Smooth muscle cell (in vitro differentiated cells): ENCODE results near the gene VWA8. TPM values are rescaled to one million over a fixed set of nuclear protein-coding genes. Genes with fewer than 3 reads are reported as not detected.

Source experiments
- DNase-seq: peaks from one replicate; lab custom pipeline; 2025; ENCODE audit not compliant: unreplicated experiment; lab: John Stamatoyannopoulos, UW
- H2AFZ ChIP-seq: fragments of 200-600 bp; sonication (generic); 2 replicates; pipeline ENCODE4 v1.6.0; 2016; ENCODE audit warnings: antibody characterized with exemption, low read depth, mild to moderate bottlenecking
- H3F3A ChIP-seq: fragments of 200-600 bp; sonication (generic); 2 replicates; pipeline ENCODE4 v1.6.0; 2017; ENCODE audit warnings: antibody characterized with exemption, low read depth
- H3K27ac ChIP-seq: fragments of 200-600 bp; sonication (generic); 2 replicates; pipeline ENCODE4 v1.5.1; 2016; ENCODE audit warnings: low read depth, mild to moderate bottlenecking
- H3K27me3 ChIP-seq: fragments of 200-600 bp; sonication (generic); 2 replicates; pipeline ENCODE4 v1.6.1; 2016; ENCODE audit warnings: low read depth, mild to moderate bottlenecking
- H3K36me3 ChIP-seq: fragments of 200-600 bp; sonication (generic); 2 replicates; pipeline ENCODE4 v1.5.1; 2016; ENCODE audit warnings: low read depth
- H3K4me1 ChIP-seq: fragments of 200-600 bp; sonication (generic); 2 replicates; pipeline ENCODE4 v1.5.1; 2016; ENCODE audit warnings: low read depth
- H3K4me2 ChIP-seq: fragments of 200-600 bp; sonication (generic); 2 replicates; pipeline ENCODE4 v1.6.0; 2016; ENCODE audit warnings: mild to moderate bottlenecking
- H3K4me3 ChIP-seq: fragments of 200-600 bp; sonication (generic); 2 replicates; pipeline ENCODE4 v1.5.1; 2016; ENCODE audit warnings: mild to moderate bottlenecking
- H3K79me2 ChIP-seq: fragments of 200-600 bp; sonication (generic); 2 replicates; pipeline ENCODE4 v1.6.0; 2016; ENCODE audit warnings: low read depth, mild to moderate bottlenecking
- H3K9ac ChIP-seq: fragments of 200-600 bp; sonication (generic); 2 replicates; pipeline ENCODE4 v1.6.0; 2016; ENCODE audit warnings: low read depth
- H3K9me3 ChIP-seq: fragments of 200-600 bp; sonication (generic); replicated peaks from 2 replicates; pipeline ENCODE4 v1.5.1; 2016; ENCODE audit warnings: low read depth
- H4K20me1 ChIP-seq: fragments of 200-600 bp; sonication (generic); 2 replicates; pipeline ENCODE4 v1.6.0; 2016; ENCODE audit warnings: low read depth
- CTCF ChIP-seq: fragments of 200-600 bp; sonication (generic); IDR thresholded peaks from 2 replicates; pipeline ENCODE4 v1.5.1; 2017; ENCODE audit warnings: borderline replicate concordance, mild to moderate bottlenecking, antibody characterized with exemption; ENCODE audit not compliant: insufficient read depth, poor library complexity, severe bottlenecking
- WGBS: methylation state at CpG from one replicate; pipeline ENCODE4 v1.1.7; 2016; ENCODE audit warnings: low lambda C conversion rate; 5-methylcytosine and 5-hydroxymethylcytosine counted together
- polyA plus RNA-seq: library from polyadenylated mRNA; unstranded; fragments of >200 nt; fragmentation: Nextera tagmentation; extraction: Ambion mirVana; gene quantifications from 2 replicates; pipeline ENCODE4 v1.2.1, GENCODE V29; 2016
- total RNA-seq: library from RNA; depleted of rRNA; stranded (reverse); fragments of >200 nt; gene quantifications from 2 replicates; pipeline ENCODE4 v1.2.3, GENCODE V29; 2014

The VWA8 gene
- total and polyA plus RNA-seq, 2 experiments from 2014 or later: 2.6 to 14.4 TPM

GRCh38 chr13:41675306-41675705 is 285.6 kb downstream of the VWA8 start:
- 78% methylated on average over 3 of the region's 3 CpGs for WGBS
- TF ChIP-seq CTCF: no peak
- no peak overlapping the region for H3K4me3 ChIP-seq
- DNase-seq: no peak
- no peaks in the 10 kb centered on the region for H3K4me1 ChIP-seq
- H3K36me3 ChIP-seq: no peaks in the 10 kb centered on the region
- H3K27ac ChIP-seq: no peak overlapping the region
- no peaks in the 10 kb centered on the region for H4K20me1 ChIP-seq
- H3K9me3 ChIP-seq: no peaks in the 10 kb centered on the region
- H3K4me2 ChIP-seq: no peak overlapping the region
- H3K9ac ChIP-seq: no peak overlapping the region
- no peaks in the 10 kb centered on the region for H3K79me2 ChIP-seq
- no peak overlapping the region for H2AFZ ChIP-seq
- H3K27me3 ChIP-seq: no peaks in the 10 kb centered on the region
- H3F3A ChIP-seq: no peaks in the 10 kb centered on the region

GRCh38 chr13:41674246-41674645 is 286.7 kb downstream of the VWA8 start:
- Histone ChIP-seq H3K9ac (no peak overlapping the region), H3K4me1 (no peaks in the 10 kb centered on the region), H3F3A (no peaks in the 10 kb centered on the region), H2AFZ (no peak overlapping the region), H3K79me2 (no peaks in the 10 kb centered on the region), H3K27ac (no peak overlapping the region), H4K20me1 (no peaks in the 10 kb centered on the region), H3K36me3 (no peaks in the 10 kb centered on the region), H3K4me3 (no peak overlapping the region), H3K4me2 (no peak overlapping the region), H3K9me3 (no peaks in the 10 kb centered on the region), H3K27me3 (no peaks in the 10 kb centered on the region)
- WGBS: 47% methylated on average over 2 of the region's 2 CpGs
- no peak for TF ChIP-seq CTCF
- DNase-seq: no peak

- no peaks in the 10 kb centered on the region for H3F3A ChIP-seq
- no peak for TF ChIP-seq CTCF
- H4K20me1 ChIP-seq: no peaks in the 10 kb centered on the region
- no peak overlapping the region for H3K27ac ChIP-seq
- no peak for DNase-seq
- H3K4me3 ChIP-seq: no peak overlapping the region
- H3K9ac ChIP-seq: no peak overlapping the region
- H3K4me2 ChIP-seq: no peak overlapping the region
- H3K36me3 ChIP-seq: no peaks in the 10 kb centered on the region
- H2AFZ ChIP-seq: no peak overlapping the region
- no peaks in the 10 kb centered on the region for H3K79me2 ChIP-seq
- H3K4me1 ChIP-seq: no peaks in the 10 kb centered on the region
- no peaks in the 10 kb centered on the region for H3K27me3 ChIP-seq
- H3K9me3 ChIP-seq: no peaks in the 10 kb centered on the region
- 98% methylated on average over 2 of the region's 2 CpGs for WGBS
Observed at GRCh38 chr13:41673640-41674039, 287.3 kb downstream of the VWA8 start.

GRCh38 chr13:41670873-41671443 is 290.0 kb downstream of the VWA8 start:
- no peak for TF ChIP-seq CTCF
- peak overlapping the region; percentile 26 for H3K27ac ChIP-seq
- no peak overlapping the region for H3K4me3 ChIP-seq
- H3F3A ChIP-seq: no peaks in the 10 kb centered on the region
- no peaks in the 10 kb centered on the region for H4K20me1 ChIP-seq
- H3K36me3 ChIP-seq: no peaks in the 10 kb centered on the region
- H3K4me2 ChIP-seq: no peak overlapping the region
- H3K9me3 ChIP-seq: no peaks in the 10 kb centered on the region
- no peak overlapping the region for H2AFZ ChIP-seq
- WGBS: 70% methylated on average over 8 of the region's 8 CpGs
- no peak for DNase-seq
- H3K79me2 ChIP-seq: no peaks in the 10 kb centered on the region
- no peaks in the 10 kb centered on the region for H3K4me1 ChIP-seq
- no peaks in the 10 kb centered on the region for H3K27me3 ChIP-seq
- no peak overlapping the region for H3K9ac ChIP-seq
